ENCODE data around the gene DYRK1A.

DYRK1A gene

GRCh38 chr21:37571442-37571841 lies 204.9 kb downstream of the DYRK1A start:
- no peak for DNase-seq (ENCODE audit: low read depth)
- H3K4me3 ChIP-seq (ENCODE audit: low read depth, low read length) = no peak overlapping the region

- no peak overlapping the region for H3K4me3 ChIP-seq (ENCODE audit: low read depth, low read length)
- DNase-seq (ENCODE audit: low read depth) = no peak
These were observed 207.7 kb downstream of the DYRK1A start for GRCh38 chr21:37574316-37574715.

GRCh38 chr21:37574751-37575150 lies 208.2 kb downstream of the DYRK1A start:
- DNase-seq (ENCODE audit: low read depth) = no peak
- no peak overlapping the region for H3K4me3 ChIP-seq (ENCODE audit: low read depth, low read length)

- no peak overlapping the region for H3K4me3 ChIP-seq (ENCODE audit: low read depth, low read length)
- DNase-seq (ENCODE audit: low read depth) = no peak
These were observed 209.0 kb downstream of the DYRK1A start for GRCh38 chr21:37575580-37575979.

Measured in skeletal muscle cell (primary cell).